GM15510 (cell line): ENCODE data around the gene POLR3B.

Experiments used
- POLR2A ChIP-seq: IDR thresholded peaks from 3 replicates; pipeline ENCODE4 v1.6.1; 2011; ENCODE audit warnings: borderline replicate concordance; ENCODE audit not compliant: insufficient read length; ENCODE audit errors: extremely low read depth

Gene POLR3B

DNA sequence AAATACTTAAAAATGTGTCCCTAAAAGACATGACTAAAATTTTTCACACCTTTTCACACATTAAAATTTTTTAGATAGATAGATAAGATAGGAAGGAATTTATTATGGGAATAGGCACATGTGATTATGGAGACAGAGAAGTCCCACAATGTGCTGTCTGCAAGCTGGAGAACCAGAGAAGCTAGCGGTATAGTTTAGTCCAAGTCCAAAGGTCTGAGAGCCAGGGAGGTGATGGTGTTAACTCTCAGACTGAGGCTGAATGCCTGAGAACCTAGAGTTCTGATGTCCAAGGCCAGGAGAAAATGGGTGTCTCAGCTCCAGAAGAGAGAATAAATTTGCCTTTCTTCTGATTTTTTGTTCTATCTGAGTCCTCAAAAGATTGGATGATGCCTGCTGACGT is 65.7 kb downstream of the POLR3B start:
- no peak for TF ChIP-seq POLR2A

DNA sequence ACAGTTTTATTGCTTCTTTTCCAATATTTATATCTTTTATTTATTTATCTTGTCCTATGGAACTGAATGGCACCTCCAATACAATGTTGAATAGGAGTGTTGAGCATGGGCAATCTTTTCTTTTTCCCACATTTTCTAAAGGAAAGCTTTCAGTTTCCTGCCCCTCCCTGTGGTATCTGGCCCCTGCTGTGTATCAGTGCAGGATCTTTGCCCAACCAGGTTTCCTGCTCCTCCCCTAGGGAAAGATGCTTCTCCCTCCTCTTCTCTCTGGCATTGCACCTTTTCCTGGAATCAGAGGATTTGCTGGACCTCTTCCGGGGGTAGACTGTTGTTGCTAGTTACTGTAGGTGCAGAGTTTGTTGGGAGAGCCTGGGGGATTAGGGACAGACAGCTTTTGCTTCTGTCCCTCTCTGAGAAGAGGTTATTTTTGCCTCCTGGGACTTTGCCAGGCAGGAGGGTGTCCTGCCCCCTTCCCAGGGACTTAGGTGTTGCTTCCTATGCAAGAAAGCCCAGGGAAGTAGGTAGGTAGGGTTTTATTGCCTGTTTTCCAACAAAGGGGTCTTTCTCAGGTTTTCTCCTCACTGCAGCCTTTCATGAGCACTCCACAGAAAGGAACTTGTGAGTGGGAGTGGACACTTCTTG is 67.6 kb downstream of the POLR3B start:
- TF ChIP-seq POLR2A: no peak

DNA sequence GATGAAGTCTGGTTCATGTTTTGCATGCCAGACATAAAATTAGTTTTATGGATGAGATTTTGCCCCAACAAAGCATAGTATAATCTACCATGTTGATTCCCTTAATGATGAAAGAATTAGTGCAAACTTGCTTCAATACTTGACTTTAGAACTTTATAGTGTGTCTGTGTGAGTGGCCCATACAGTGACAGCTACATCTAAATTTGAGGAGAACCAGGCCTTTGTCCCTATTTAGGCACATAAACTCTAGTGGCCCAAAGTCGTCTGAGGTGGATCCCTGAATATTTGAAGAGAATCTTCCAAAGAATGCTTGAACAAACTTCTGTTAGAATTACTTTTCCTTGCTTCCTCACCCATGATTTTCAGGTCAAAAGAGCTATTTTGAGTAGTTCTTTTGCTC is 70.4 kb downstream of the POLR3B start:
- no peak for TF ChIP-seq POLR2A

DNA sequence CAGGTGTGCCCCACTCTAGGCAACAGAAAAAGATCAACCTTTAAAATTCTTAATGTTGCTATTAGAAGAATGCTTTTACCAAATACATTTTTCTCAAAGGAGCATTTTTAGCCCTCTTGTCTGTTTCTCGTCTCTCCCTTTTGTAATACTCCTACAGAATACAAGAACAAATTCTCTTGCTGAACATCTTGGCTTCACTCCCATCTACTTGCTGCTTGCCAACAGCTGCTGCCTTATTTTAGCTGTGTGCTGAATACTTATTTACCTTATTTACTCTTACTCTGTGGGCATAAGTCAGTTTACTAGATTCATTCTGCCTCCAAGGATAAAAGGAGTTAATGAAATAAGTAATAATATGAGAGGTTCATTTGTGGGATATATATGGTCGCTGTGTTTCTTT is 70.8 kb downstream of the POLR3B start:
- no peak for TF ChIP-seq POLR2A

DNA sequence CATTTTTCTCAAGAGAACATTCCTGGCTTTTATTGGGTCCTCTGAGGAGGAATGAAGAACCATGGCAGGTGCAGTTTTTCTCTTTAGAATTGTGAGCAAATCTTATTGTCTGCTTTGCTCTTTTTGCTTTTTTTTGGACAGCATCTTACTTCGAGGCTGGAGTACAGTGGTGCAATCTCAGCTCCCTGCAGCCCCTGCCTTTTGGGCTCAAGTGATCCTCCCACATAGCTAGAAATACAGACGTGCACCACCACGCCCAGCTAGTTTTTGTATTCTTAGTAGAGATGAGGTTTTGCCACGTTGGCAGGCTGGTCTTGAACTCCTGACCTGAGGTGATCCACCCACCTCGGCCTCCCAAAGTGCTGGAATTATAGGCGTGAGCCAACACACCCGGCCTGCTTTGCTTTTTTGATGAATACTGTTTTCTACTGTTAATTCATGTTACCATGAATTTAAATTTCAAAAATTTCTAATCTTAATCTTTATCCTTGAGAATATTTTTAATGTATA is 71.5 kb downstream of the POLR3B start:
- TF ChIP-seq POLR2A: no peak

DNA sequence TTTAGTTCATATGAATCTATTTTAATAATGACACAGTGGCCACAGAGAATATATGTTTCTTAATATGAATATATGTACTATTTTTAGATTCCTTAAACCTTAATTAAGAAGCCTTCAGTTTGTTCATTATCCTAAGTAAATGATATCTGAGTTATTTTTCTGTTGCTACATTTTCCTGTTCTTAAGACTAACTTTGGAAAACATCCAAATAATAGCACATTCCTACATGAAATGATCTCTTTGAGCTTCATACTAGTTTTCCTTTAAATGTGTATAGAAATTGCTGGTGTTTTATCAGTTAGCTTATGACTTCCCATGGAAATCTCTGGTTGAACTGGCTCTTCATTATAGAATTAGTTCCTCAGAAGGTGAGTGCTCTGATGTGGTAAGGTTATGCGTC is 72.1 kb downstream of the POLR3B start:
- no peak for TF ChIP-seq POLR2A

DNA sequence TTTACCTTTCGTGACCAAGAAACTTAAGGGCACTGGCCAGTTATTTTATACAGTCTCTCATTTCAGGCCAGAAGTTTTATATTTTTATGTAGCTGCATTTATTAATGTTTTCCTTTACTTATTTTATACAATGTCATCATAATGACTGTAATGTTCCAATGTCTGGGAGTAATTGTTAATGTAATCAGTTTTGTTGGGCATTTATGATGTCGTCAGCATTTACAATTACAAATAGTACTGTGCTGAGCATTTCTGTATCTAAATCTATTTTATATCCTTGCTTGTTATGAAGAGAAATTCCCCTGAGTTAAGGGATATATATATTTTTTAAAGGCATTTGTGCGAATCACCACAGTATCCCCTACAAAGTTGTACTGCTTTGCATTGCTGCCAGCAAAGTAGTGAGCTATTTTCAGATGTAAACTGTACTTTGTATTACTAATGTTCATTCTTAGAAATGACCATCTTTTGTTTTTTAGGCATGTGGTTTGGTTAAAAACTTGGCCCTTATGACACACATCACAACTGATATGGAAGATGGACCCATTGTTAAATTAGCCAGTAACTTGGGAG is 74.4 kb downstream of the POLR3B start:
- TF ChIP-seq POLR2A: no peak

DNA sequence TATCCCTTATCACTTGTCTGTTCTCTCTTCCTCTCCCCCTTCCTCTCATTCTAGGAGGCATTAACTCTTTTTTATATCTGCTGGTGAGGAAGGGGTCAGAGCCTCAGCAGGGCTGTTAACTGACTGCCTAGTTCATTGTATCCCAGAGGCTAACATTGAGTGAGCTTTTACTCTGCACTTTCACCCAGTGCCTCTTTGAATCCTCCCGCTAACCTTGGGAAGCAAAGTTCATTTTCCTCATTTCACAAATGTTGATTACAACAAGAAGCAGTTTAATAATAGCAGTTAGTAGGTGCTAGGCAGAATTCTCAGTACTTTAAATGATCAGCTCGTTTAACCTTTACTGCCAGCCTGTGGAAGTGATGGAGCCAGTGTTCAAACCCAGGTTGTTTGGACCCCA is 75.5 kb downstream of the POLR3B start:
- TF ChIP-seq POLR2A: no peak

DNA sequence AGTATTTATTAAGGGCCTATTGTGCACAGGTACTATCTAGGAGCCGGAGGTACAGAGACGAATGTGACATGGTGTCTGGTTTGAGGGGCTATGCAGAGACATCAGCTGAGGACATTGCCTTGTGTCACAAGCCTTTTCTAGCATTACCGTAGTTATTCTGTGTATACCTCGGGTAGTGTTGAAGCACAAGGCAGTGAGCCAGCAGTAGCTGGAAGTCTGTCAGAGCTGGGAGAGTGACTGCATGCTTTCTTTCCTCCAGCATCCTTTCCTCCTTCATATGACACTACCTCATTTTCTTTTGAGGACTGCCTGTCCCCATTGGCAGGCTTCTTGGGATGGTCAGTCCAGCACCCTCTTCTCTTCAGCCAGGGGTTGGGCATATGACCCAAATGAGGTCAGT is 77.0 kb downstream of the POLR3B start:
- no peak for TF ChIP-seq POLR2A

DNA sequence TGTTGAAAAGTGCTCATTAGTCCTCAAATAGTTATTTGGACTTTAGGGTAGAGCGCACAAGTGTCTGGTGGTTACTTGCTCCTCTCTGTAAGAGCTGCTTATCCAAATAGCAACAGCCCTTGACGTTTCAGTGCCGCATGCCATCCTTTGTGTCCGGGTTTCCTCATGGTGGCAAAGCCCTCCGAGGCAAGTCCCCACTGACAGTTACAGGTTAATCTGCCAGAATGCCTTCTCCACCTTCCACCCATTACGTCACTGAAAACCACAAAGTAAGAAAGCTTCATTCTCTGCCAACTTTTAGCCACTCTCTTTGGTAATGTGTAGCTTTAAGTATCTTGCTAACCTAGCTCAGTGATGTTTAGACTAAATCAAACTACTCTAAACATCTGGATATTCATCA is 78.6 kb downstream of the POLR3B start:
- TF ChIP-seq POLR2A: no peak

DNA sequence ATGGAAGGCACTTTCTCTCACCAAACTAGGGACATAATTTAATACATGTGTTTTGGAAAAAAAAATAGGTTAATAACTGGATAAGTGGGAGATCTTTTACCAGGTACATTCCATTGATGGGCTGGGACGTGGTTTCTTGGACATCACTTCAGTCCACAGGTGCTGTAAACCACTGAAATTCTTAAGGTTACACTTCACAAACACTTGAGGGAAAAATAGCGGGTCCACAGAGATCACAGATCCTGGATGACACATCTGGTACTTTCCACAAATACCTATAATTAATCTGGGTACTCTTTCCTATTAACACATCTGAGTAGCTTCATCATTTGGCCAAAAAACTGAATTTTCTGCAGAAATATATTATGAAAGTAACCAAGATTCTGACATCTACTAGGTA is 85.0 kb downstream of the POLR3B start:
- no peak for TF ChIP-seq POLR2A

DNA sequence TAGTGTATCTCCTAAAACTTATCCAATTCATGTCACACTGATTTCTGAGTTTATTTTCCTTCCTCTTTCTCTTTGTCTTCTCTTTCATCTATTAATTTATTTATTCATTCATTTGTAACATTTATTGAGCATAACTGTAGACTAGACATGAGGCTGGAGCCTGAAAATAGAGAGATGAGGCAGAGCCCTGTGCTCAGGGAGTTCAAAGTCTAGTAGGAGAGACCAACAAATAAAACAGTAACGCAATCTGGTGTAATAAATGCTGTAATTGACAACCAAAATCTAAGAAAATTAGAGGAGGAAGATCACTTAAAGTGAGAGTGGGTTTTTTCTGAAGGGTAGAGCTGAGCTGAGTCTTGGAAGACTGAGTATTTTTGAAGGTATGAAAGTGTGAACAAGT is 87.5 kb downstream of the POLR3B start:
- no peak for TF ChIP-seq POLR2A

DNA sequence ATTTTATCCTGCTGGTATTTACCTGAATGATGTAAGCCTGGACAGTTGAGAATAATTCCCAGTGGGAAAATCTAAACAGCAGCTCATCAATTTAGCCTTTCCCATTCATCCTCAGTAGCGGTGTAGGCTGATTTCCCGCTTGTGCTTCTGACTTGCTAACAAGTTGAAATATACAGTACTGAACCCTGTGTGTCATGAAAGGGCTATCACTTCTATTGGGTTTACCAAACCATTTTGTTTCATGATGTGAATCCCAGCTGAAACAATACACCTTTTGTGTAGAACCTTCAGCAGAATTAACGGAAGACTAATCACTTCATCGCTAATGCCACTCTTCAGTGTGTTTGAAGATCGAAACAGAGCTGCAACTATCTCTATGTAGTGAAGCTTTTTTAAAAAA is 88.4 kb downstream of the POLR3B start:
- TF ChIP-seq POLR2A: no peak

DNA sequence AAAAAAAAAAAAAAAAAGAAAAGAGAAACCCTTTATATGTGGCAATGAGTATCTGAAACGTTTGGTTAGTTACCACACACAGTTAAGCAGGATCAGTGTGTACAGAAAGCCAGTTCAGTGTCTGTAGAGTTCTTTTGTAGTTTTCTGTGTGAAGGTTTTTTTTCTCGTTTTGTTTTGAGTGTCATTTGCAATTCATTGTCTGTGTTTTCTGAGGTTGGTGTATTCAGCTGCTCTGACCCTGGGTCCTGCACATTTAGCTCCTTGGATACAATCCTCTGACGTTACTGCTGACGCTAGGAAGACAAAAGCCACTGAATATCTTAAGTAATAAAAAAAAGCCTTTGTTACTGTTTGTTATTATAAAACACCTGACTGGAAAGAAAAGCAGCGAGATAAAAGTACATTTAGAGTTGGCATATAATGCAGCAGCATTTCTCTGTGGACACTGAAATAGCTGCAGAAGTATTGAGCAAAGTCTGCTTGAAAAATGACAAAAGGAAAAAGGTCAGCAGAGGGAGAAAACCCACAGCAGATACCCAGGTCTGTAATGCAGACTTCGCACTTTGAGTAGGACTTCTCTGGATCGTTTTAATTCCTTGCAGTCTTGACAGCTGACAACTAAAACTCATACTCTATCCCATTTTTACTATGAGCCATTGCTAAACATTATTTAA is 89.0 kb downstream of the POLR3B start:
- TF ChIP-seq POLR2A: no peak

DNA sequence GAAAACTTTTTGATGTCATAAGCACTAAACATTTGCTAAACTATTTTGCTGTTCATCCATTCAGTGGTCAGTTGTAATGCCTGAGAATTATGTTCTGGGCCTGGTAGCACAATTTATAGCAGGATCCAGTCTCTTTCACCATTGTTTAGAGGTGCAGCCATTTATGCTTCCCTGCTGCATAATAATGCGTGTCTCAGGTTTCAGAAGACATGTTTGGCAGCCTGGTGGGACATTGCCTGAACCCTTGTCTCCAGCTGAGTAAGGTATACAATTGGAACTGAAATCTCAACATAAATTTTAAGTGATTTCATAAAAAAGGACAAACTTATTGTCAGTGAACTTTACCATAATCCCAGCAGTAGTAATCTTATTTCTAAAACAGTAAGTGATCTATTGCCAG is 94.8 kb downstream of the POLR3B start:
- no peak for TF ChIP-seq POLR2A

DNA sequence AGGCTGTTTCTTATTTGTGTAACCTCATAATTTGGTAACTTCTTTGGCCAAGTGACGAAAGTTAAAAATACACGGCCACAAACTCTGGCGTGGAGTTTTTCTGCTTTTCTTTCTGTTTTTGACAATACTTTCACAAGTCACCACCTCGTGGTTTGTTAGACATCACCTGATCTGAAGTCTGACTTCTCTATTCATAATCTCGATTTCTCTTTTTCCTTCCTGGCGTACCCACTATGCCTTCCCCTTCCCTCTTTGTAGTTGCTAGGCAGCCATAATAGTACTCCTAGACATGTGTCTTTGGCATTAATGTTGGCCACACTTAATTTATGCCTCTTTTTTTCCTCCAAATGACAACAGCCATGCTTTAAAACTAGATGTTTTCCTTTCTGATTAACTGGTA is 97.6 kb downstream of the POLR3B start:
- TF ChIP-seq POLR2A: no peak
